ENCODE results near the gene SLC12A3. TPM values are rescaled to one million over a fixed set of nuclear protein-coding genes. Genes with fewer than 3 reads are reported as not detected.

SLC12A3 gene
- total RNA-seq, 1 donor from 2014 or later: not detected

GRCh38 chr16:56919099-56919800, 54.2 kb downstream of the SLC12A3 start:
- no peaks in the 10 kb centered on the region for H3K36me3 ChIP-seq
- H3K4me3 ChIP-seq: no peak overlapping the region
- H3F3A ChIP-seq (ENCODE audit: low read depth): no peaks in the 10 kb centered on the region
- H3K4me2 ChIP-seq: no peak overlapping the region
- DNase-seq (ENCODE audit: low spot score): no peak
- no peaks in the 10 kb centered on the region for H4K20me1 ChIP-seq (ENCODE audit: low read depth)
- no peak overlapping the region for H2AFZ ChIP-seq (replicated peaks)
- no peak overlapping the region for H3K9ac ChIP-seq
- H3K27me3 Mint-ChIP-seq (ENCODE audit: insufficient read depth, low read depth): no peaks in the 10 kb centered on the region
- TF ChIP-seq EZH2phosphoT487 (IDR thresholded peaks at IDR 0.05): no peak
- TF ChIP-seq CTCF (IDR thresholded peaks at IDR 0.05): no peak
- no peak for TF ChIP-seq EZH2 (IDR thresholded peaks at IDR 0.05)
- H3K9me3 Mint-ChIP-seq: peaks cover 2% of the 10 kb centered on the region
- H3K36me3 Mint-ChIP-seq: no peaks in the 10 kb centered on the region
- H3K4me1 Mint-ChIP-seq: peaks cover 11% of the 10 kb centered on the region
- H3K4me3 Mint-ChIP-seq: no peak overlapping the region
- no peaks in the 10 kb centered on the region for H3K79me2 ChIP-seq (ENCODE audit: low read depth)
- no peak overlapping the region for H3K27ac Mint-ChIP-seq
- no peaks in the 10 kb centered on the region for H3K9me3 ChIP-seq (ENCODE audit: low read depth)
- H3K4me1 ChIP-seq: no peaks in the 10 kb centered on the region
- H3K27ac ChIP-seq: no peak overlapping the region
- no peaks in the 10 kb centered on the region for H3K27me3 ChIP-seq

GRCh38 chr16:56921571-56921970, 56.6 kb downstream of the SLC12A3 start:
- Mint-ChIP-seq H3K4me1 (peaks cover 1% of the 10 kb centered on the region), H3K4me3 (no peak overlapping the region)

GRCh38 chr16:56923481-56924091, 58.6 kb downstream of the SLC12A3 start:
- H3K9me3 Mint-ChIP-seq: no peaks in the 10 kb centered on the region
- no peak for DNase-seq (ENCODE audit: low spot score)
- no peaks in the 10 kb centered on the region for H3K9me3 ChIP-seq (ENCODE audit: low read depth)
- H3K27me3 Mint-ChIP-seq (ENCODE audit: insufficient read depth, low read depth): no peaks in the 10 kb centered on the region
- H3K36me3 Mint-ChIP-seq: no peaks in the 10 kb centered on the region
- no peak overlapping the region for H3K9ac ChIP-seq
- H3K27ac Mint-ChIP-seq: no peak overlapping the region
- H3K27me3 ChIP-seq: no peaks in the 10 kb centered on the region
- no peaks in the 10 kb centered on the region for H3K4me1 ChIP-seq
- H3K4me1 Mint-ChIP-seq: no peaks in the 10 kb centered on the region
- no peaks in the 10 kb centered on the region for H3K36me3 ChIP-seq
- H2AFZ ChIP-seq (replicated peaks): no peak overlapping the region
- H3K27ac ChIP-seq: no peak overlapping the region
- no peak overlapping the region for H3K4me3 Mint-ChIP-seq
- no peak overlapping the region for H3K4me3 ChIP-seq
- no peaks in the 10 kb centered on the region for H3F3A ChIP-seq (ENCODE audit: low read depth)
- TF ChIP-seq EZH2phosphoT487 (IDR thresholded peaks at IDR 0.05): no peak
- TF ChIP-seq CTCF (IDR thresholded peaks at IDR 0.05): no peak
- no peak for TF ChIP-seq EZH2 (IDR thresholded peaks at IDR 0.05)
- H4K20me1 ChIP-seq (ENCODE audit: low read depth): no peaks in the 10 kb centered on the region
- no peak overlapping the region for H3K4me2 ChIP-seq
- H3K79me2 ChIP-seq (ENCODE audit: low read depth): no peaks in the 10 kb centered on the region

More at GRCh38 chr16:56921571-56921970, 56.6 kb downstream of the SLC12A3 start:
- Mint-ChIP-seq H3K36me3 (no peaks in the 10 kb centered on the region), H3K27ac (no peak overlapping the region), H3K27me3 (ENCODE audit: insufficient read depth, low read depth) (no peaks in the 10 kb centered on the region), H3K9me3 (peaks cover 2% of the 10 kb centered on the region)
- Histone ChIP-seq H3K4me1 (no peaks in the 10 kb centered on the region), H3K4me2 (no peak overlapping the region), H3F3A (ENCODE audit: low read depth) (no peaks in the 10 kb centered on the region), H3K27me3 (no peaks in the 10 kb centered on the region), H3K9ac (no peak overlapping the region), H3K79me2 (ENCODE audit: low read depth) (no peaks in the 10 kb centered on the region), H2AFZ (replicated peaks) (no peak overlapping the region), H3K36me3 (no peaks in the 10 kb centered on the region), H3K27ac (no peak overlapping the region), H3K4me3 (no peak overlapping the region), H4K20me1 (ENCODE audit: low read depth) (no peaks in the 10 kb centered on the region), H3K9me3 (ENCODE audit: low read depth) (no peaks in the 10 kb centered on the region)
- TF ChIP-seq EZH2 (IDR thresholded peaks at IDR 0.05) (no peak), CTCF (IDR thresholded peaks at IDR 0.05) (no peak), EZH2phosphoT487 (IDR thresholded peaks at IDR 0.05) (no peak)
- DNase-seq (ENCODE audit: low spot score): no peak
